Measurements from ENCODE around the gene ST8SIA4.

DNA sequence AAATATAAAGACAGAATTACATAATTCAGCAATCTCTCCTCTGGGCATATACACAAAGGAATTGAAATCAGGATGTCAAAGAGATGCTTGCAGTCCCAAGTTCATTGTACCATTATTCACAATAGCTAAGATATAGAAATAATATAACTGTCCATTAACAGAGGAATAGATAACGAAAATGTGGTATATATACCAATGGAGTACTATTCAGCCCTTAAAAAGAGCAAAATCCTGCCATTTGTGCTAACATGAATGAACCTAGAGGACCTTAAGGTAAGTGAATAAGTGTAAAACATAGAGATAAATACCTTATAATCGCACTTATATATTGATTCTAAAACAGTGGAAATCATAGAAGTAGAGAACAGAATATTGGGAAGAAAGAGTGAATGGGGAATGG lies 7.0 kb downstream of the ST8SIA4 start:
- TF ChIP-seq CTCF (IDR thresholded peaks at IDR 0.05): no peak
- no peak for TF ChIP-seq POLR2A (IDR thresholded peaks at IDR 0.05)
